ENCODE data around the gene KLLN.
A peak's percentile ranks its signal among the peaks of the same experiment; 100 is the strongest.
"Not testable (repeated sequence)": the region's sequence is repeated elsewhere in the genome, so short reads cannot be mapped to it uniquely, and the experiment has no call there.

The KLLN gene

GRCh38 chr10:87863053-87863943 is at the start of gene KLLN, which contains the start of gene PTEN:
Gene KLLN (minus strand): TSS chr10:87863533. CDS start chr10:87862487, 1,046 bp downstream.
Gene PTEN (plus strand): TSS chr10:87863625. CDS start chr10:87864470, 845 bp downstream.
- DNase-seq = peak; percentile 90

- not testable (repeated sequence) for DNase-seq
Measured at GRCh38 chr10:87903396-87903795, 40.1 kb upstream of the KLLN start.

GRCh38 chr10:87897957-87898356 is 34.6 kb upstream of the KLLN start:
- DNase-seq = not testable (repeated sequence)

GRCh38 chr10:87896216-87896615 is 32.9 kb upstream of the KLLN start:
- no peak for DNase-seq

- DNase-seq = no peak
Measured at GRCh38 chr10:87895430-87895829, 32.1 kb upstream of the KLLN start.

- DNase-seq = no peak
Measured at GRCh38 chr10:87887548-87888289, 24.4 kb upstream of the KLLN start.

- no peak for DNase-seq
Measured at GRCh38 chr10:87887146-87887545, 23.8 kb upstream of the KLLN start.

- no peak for DNase-seq
Measured at GRCh38 chr10:87886635-87887034, 23.3 kb upstream of the KLLN start.

- no peak for DNase-seq
Measured at GRCh38 chr10:87882555-87883294, 19.4 kb upstream of the KLLN start.

- not testable (repeated sequence) for DNase-seq
Measured at GRCh38 chr10:87881373-87882059, 18.2 kb upstream of the KLLN start.

- DNase-seq = no peak
Measured at GRCh38 chr10:87880336-87880735, 17.0 kb upstream of the KLLN start.

GRCh38 chr10:87878664-87879459 is 15.5 kb upstream of the KLLN start:
- DNase-seq = peak; percentile 82

- DNase-seq = no peak
Measured at GRCh38 chr10:87875929-87876571, 12.7 kb upstream of the KLLN start.

- DNase-seq = no peak
Measured at GRCh38 chr10:87873656-87874055, 10.3 kb upstream of the KLLN start.

- DNase-seq = no peak
Measured at GRCh38 chr10:87872828-87873227, 9.5 kb upstream of the KLLN start.

GRCh38 chr10:87869773-87870551 is 6.6 kb upstream of the KLLN start:
- no peak for DNase-seq

GRCh38 chr10:87869139-87869538 is 5.8 kb upstream of the KLLN start:
- DNase-seq = not testable (repeated sequence)

- DNase-seq = no peak
Measured at GRCh38 chr10:87868277-87868676, 4.9 kb upstream of the KLLN start.

GRCh38 chr10:87867453-87867852 is 4.1 kb upstream of the KLLN start:
- no peak for DNase-seq

- DNase-seq = peak; percentile 4
Measured at GRCh38 chr10:87866412-87866974, 3.2 kb upstream of the KLLN start.
